ENCODE measurements around the gene NCS1.

NCS1 gene

DNA sequence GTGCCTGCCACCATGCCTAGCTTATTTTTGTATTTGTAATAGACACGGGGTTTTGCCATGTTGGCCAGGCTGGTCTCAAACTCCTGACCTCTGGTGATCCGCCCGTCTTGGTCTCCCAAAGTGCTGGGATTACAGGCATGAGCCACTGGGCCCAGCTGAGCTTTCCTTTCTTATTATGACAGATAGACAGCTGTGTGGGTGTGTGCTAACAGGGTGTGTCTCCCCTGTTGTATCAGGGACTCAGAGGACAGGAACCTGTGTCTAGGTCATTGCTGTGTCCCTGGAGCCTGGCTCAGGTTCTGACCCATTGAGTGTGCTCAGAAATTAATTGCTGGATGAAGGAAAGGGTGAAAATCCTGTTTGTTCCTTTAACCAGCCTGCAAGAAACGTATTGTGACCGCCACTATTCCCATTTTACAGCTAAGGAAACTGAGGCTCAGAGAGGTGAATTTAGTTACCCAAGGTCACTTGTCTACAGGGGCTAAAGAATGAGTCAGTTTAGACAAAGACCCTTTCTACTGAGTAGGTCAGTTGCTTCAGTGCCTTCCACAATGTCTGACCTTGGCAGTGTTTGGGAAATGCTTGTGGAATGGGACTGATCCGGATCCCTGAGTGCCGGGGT lies 16.8 kb downstream of the NCS1 start:
- H3K36me3 ChIP-seq (ENCODE audit: control insufficient read depth in 2 of 2, insufficient read depth in 1 of 2, low read length in 2 of 2) = no peaks in the 10 kb centered on the region
- no peak overlapping the region for H3K4me3 ChIP-seq (ENCODE audit: low read depth, low read length)
- no peak overlapping the region for H3K27ac ChIP-seq (ENCODE audit: extremely low read depth, low read depth, low read length)
- no peaks in the 10 kb centered on the region for H3K9me3 ChIP-seq (ENCODE audit: control insufficient read depth, insufficient read depth, low read depth, low read length)
- ChIA-PET CTCF (interaction anchor here (0.6 kb wide), 2 partner anchors 31 to 49 kb away, joined by 3 read pairs; no protein-coding TSS in a partner anchor), POLR2A (no interaction called here)
- TF ChIP-seq HOXD13 (CRISPR knock-in tag; IDR thresholded peaks at IDR 0.05; ENCODE audit: borderline replicate concordance) = no peak
- TF ChIP-seq KLF1 (tag by site-specific recombination; IDR thresholded peaks at IDR 0.05) = peak; percentile 36; the same call in 1 of the 2 replicates
- no peak for TF ChIP-seq ZNF747 (tag by site-specific recombination; IDR thresholded peaks at IDR 0.05)
- TF ChIP-seq ZSCAN16 (tag by site-specific recombination; IDR thresholded peaks at IDR 0.05) = no peak
- TF ChIP-seq ZNF202 (tag by site-specific recombination; IDR thresholded peaks at IDR 0.05; ENCODE audit: borderline replicate concordance) = no peak
- TF ChIP-seq, protein P1, sequence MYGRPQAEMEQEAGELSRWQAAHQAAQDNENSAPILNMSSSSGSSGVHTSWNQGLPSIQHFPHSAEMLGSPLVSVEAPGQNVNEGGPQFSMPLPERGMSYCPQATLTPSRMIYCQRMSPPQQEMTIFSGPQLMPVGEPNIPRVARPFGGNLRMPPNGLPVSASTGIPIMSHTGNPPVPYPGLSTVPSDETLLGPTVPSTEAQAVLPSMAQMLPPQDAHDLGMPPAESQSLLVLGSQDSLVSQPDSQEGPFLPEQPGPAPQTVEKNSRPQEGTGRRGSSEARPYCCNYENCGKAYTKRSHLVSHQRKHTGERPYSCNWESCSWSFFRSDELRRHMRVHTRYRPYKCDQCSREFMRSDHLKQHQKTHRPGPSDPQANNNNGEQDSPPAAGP (tag by site-specific recombination; IDR thresholded peaks at IDR 0.05) = 0 out of 2 replicates have a peak, but pooled peaks have one; percentile 12
- TF ChIP-seq ZNF391 (tag by site-specific recombination; IDR thresholded peaks at IDR 0.05; ENCODE audit: borderline replicate concordance, low read depth) = no peak
- TF ChIP-seq ZNF600 (tag by site-specific recombination; IDR thresholded peaks at IDR 0.05) = no peak
- no peak for TF ChIP-seq ZNF2 (tag by site-specific recombination; IDR thresholded peaks at IDR 0.05)
- no peak for TF ChIP-seq ZNF510 (tag by site-specific recombination; IDR thresholded peaks at IDR 0.05; ENCODE audit: insufficient replicate concordance)
- no peaks in the 10 kb centered on the region for H3K4me1 ChIP-seq (ENCODE audit: control insufficient read depth, insufficient read depth, low read length)

DNA sequence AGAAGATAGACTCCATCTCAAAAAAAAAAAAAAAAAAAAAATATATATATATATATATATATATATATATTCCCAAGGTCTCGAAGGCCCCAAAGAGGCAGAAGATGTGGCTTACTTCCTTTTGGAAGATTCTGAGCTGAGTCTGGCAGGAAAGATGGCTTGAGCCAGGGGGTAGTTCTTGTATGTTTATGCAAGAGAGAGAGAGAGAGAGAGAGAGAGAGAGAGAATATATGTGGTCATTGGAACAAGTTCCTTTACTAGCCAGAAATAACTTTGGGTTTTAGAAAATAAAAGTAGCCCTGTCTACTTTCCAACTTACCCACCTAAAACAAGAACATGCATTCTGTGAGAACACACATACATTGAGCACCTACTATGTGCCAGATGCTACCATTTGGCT lies 17.6 kb downstream of the NCS1 start:
- H3K4me1 ChIP-seq (ENCODE audit: control insufficient read depth, insufficient read depth, low read length) = no peaks in the 10 kb centered on the region
- H3K9me3 ChIP-seq (ENCODE audit: control insufficient read depth, insufficient read depth, low read depth, low read length) = no peaks in the 10 kb centered on the region
- ChIA-PET CTCF (interaction anchor here (0.6 kb wide), 1 partner anchor 31 kb away, joined by 3 read pairs; no protein-coding TSS in a partner anchor), POLR2A (interaction anchor here (0.7 kb wide), 1 partner anchor 13 kb away, joined by 4 read pairs; no protein-coding TSS in a partner anchor)
- no peaks in the 10 kb centered on the region for H3K36me3 ChIP-seq (ENCODE audit: control insufficient read depth in 2 of 2, insufficient read depth in 1 of 2, low read length in 2 of 2)
- H3K27ac ChIP-seq (ENCODE audit: extremely low read depth, low read depth, low read length) = no peak overlapping the region
- H3K4me3 ChIP-seq (ENCODE audit: low read depth, low read length) = no peak overlapping the region
- TF ChIP-seq ZNF837 (tag by site-specific recombination; IDR thresholded peaks at IDR 0.05) = no peak
- TF ChIP-seq MYNN (tag by site-specific recombination; IDR thresholded peaks at IDR 0.05; ENCODE audit: borderline replicate concordance) = 0 out of 2 replicates have a peak, but pooled peaks have one; percentile 32
- peak; percentile 27; the same call in 1 of the 2 replicates for TF ChIP-seq ZNF664 (tag by site-specific recombination; IDR thresholded peaks at IDR 0.05)
- TF ChIP-seq ZNF391 (tag by site-specific recombination; IDR thresholded peaks at IDR 0.05; ENCODE audit: borderline replicate concordance, low read depth) = no peak
- no peak for TF ChIP-seq ZNF654 (tag by site-specific recombination; IDR thresholded peaks at IDR 0.05; ENCODE audit: low read depth)
- no peak for TF ChIP-seq ZNF621 (tag by site-specific recombination; IDR thresholded peaks at IDR 0.05)
- TF ChIP-seq ZNF211 (tag by site-specific recombination; IDR thresholded peaks at IDR 0.05; ENCODE audit: low read depth) = no peak
- no peak for TF ChIP-seq PRDM4 (tag by site-specific recombination; IDR thresholded peaks at IDR 0.05)
- no peak for TF ChIP-seq TCF7L2 (IDR thresholded peaks at IDR 0.05; ENCODE audit: borderline replicate concordance, low read depth, low read length)
- TF ChIP-seq, protein P2, sequence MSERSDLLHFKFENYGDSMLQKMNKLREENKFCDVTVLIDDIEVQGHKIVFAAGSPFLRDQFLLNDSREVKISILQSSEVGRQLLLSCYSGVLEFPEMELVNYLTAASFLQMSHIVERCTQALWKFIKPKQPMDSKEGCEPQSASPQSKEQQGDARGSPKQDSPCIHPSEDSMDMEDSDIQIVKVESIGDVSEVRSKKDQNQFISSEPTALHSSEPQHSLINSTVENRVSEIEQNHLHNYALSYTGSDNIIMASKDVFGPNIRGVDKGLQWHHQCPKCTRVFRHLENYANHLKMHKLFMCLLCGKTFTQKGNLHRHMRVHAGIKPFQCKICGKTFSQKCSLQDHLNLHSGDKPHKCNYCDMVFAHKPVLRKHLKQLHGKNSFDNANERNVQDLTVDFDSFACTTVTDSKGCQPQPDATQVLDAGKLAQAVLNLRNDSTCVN (tag by site-specific recombination; optimal IDR thresholded peaks at IDR 0.05) = no peak
- TF ChIP-seq ZNF214 (tag by site-specific recombination; IDR thresholded peaks at IDR 0.05; ENCODE audit: borderline replicate concordance) = no peak
- TF ChIP-seq, protein P3, sequence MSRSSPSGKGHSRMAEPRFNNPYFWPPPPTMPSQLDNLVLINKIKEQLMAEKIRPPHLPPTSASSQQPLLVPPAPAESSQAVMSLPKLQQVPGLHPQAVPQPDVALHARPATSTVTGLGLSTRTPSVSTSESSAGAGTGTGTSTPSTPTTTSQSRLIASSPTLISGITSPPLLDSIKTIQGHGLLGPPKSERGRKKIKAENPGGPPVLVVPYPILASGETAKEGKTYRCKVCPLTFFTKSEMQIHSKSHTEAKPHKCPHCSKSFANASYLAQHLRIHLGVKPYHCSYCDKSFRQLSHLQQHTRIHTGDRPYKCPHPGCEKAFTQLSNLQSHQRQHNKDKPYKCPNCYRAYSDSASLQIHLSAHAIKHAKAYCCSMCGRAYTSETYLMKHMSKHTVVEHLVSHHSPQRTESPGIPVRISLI (tag by site-specific recombination; IDR thresholded peaks at IDR 0.05) = no peak
- 0 out of 2 replicates have a peak, but pooled peaks have one; percentile 14 for TF ChIP-seq ATF2 (tag by site-specific recombination; IDR thresholded peaks at IDR 0.05; ENCODE audit: low read depth)
- TF ChIP-seq, protein P4, sequence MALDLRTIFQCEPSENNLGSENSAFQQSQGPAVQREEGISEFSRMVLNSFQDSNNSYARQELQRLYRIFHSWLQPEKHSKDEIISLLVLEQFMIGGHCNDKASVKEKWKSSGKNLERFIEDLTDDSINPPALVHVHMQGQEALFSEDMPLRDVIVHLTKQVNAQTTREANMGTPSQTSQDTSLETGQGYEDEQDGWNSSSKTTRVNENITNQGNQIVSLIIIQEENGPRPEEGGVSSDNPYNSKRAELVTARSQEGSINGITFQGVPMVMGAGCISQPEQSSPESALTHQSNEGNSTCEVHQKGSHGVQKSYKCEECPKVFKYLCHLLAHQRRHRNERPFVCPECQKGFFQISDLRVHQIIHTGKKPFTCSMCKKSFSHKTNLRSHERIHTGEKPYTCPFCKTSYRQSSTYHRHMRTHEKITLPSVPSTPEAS (tag by site-specific recombination; IDR thresholded peaks at IDR 0.05) = no peak
- TF ChIP-seq ZNF76 (tag by site-specific recombination; IDR thresholded peaks at IDR 0.05; ENCODE audit: borderline replicate concordance, low read depth) = no peak
- TF ChIP-seq ZFHX2 (tag by site-specific recombination; conservative IDR thresholded peaks at IDR 0.05) = no peak
- no peak for TF ChIP-seq ZNF175 (tag by site-specific recombination; IDR thresholded peaks at IDR 0.05)
